H1 (cell line): ENCODE measurements around the gene IL7R. TPM values are rescaled to one million over a fixed set of nuclear protein-coding genes. Genes with fewer than 3 reads are reported as not detected.

Experiments used
- CTCF ChIA-PET: fragments of 300-600 bp; sonication (Branson Sonifier 250); formaldehyde crosslinking; loops from one replicate; lab custom pipeline; 2021; ENCODE audit not compliant: partially characterized antibody; lab: Charles Lee
- POLR2A ChIA-PET: fragments of 300-600 bp; sonication (Branson Sonifier 250); formaldehyde crosslinking; loops from one replicate; lab custom pipeline; 2021; ENCODE audit warnings: inconsistent platforms; ENCODE audit not compliant: partially characterized antibody; lab: Charles Lee
- DNase-seq, 2 experiments: peaks; one replicate each; pipeline versions ENCODE4 v3.0.0 to v3.0.0-alpha.2; 2010 to 2022; ENCODE audit warnings: low spot score in 2 of 2, low read depth in 1 of 2, mixed read lengths in 1 of 2
- FAIRE-seq: peaks from 2 replicates; lab custom pipeline; 2011; peaks lifted over from hg19 to GRCh38; lab: Jason Lieb, UNC
- H2AFZ ChIP-seq: 2 replicates; pipeline ENCODE4 v1.8.1; 2012; ENCODE audit warnings: low read length, inconsistent platforms
- H2AK5ac ChIP-seq: 2 replicates; pipeline ENCODE4 v1.6.1; 2013; ENCODE audit warnings: low read depth, low read length
- H2BK120ac ChIP-seq: replicated peaks from 2 replicates; pipeline ENCODE3; 2013; ENCODE audit warnings: low read depth, low read length, inconsistent platforms
- H2BK12ac ChIP-seq: 2 replicates; pipeline ENCODE4 v1.6.1; 2013; ENCODE audit warnings: low read depth, low read length
- H2BK15ac ChIP-seq: 2 replicates; pipeline ENCODE4 v1.6.1; 2013; ENCODE audit warnings: low read length
- H2BK20ac ChIP-seq: 2 replicates; pipeline ENCODE4 v1.6.1; 2013; ENCODE audit warnings: low read length
- H2BK5ac ChIP-seq: 2 replicates; pipeline ENCODE4 v1.6.1; 2013; ENCODE audit warnings: low read depth, low read length
- H3K14ac ChIP-seq: 2 replicates; pipeline ENCODE4 v1.6.1; 2013; ENCODE audit warnings: inconsistent platforms; ENCODE audit not compliant: insufficient read length
- H3K18ac ChIP-seq: 2 replicates; pipeline ENCODE4 v1.6.1; 2013; ENCODE audit warnings: low read length; ENCODE audit errors: extremely low read depth
- H3K23ac ChIP-seq: 2 replicates; pipeline ENCODE4 v1.6.1; 2013; ENCODE audit warnings: inconsistent platforms; ENCODE audit not compliant: insufficient read length
- H3K23me2 ChIP-seq: 2 replicates; pipeline ENCODE4 v1.6.1; 2013; ENCODE audit warnings: low read depth, low read length
- H3K27ac ChIP-seq: 2 replicates; pipeline ENCODE4 v1.6.1; 2011; ENCODE audit warnings: low read depth, low read length, inconsistent platforms
- H3K27me3 ChIP-seq, 4 experiments: replicated peaks in 1 of 4; 1 replicate in 1 of 4; 2 replicates in 3 of 4; pipeline versions ENCODE4 v1.6.1 to v1.8.1; 2011 to 2013; ENCODE audit warnings: low read length in 3 of 4, mild to moderate bottlenecking in 3 of 4, inconsistent platforms in 2 of 4, mixed read lengths in 2 of 4, moderate library complexity in 1 of 4; ENCODE audit not compliant: control insufficient read depth in 3 of 4, insufficient read depth in 3 of 4; ENCODE audit errors: extremely low read depth in 1 of 4
- H3K36me3 ChIP-seq, 4 experiments: 2 replicates each; pipeline versions ENCODE4 v1.6.1 to v1.8.1; 2011 to 2013; ENCODE audit warnings: mild to moderate bottlenecking in 4 of 4, low read length in 3 of 4, moderate library complexity in 2 of 4, control low read depth in 1 of 4, inconsistent platforms in 1 of 4; ENCODE audit not compliant: insufficient read depth in 4 of 4, control insufficient read depth in 2 of 4
- H3K4ac ChIP-seq: replicated peaks from 2 replicates; pipeline ENCODE3; 2013; ENCODE audit warnings: low read length, low read depth, mixed read lengths, inconsistent platforms; ENCODE audit not compliant: insufficient read length
- H3K4me1 ChIP-seq, 4 experiments: replicated peaks in 1 of 4; 1 replicate in 1 of 4; 2 replicates in 3 of 4; pipeline versions ENCODE4 v1.6.1 to v1.8.1; 2011 to 2013; ENCODE audit warnings: low read length in 3 of 4, inconsistent platforms in 2 of 4, mixed read lengths in 1 of 4; ENCODE audit not compliant: insufficient read depth in 4 of 4, control insufficient read depth in 3 of 4
- H3K4me2 ChIP-seq, 2 experiments: 2 replicates each; pipeline versions ENCODE4 v1.6.1 to v1.8.1; 2011 to 2013; ENCODE audit warnings: low read depth in 2 of 2, low read length in 2 of 2, control low read depth in 1 of 2, inconsistent platforms in 1 of 2, mild to moderate bottlenecking in 1 of 2; ENCODE audit not compliant: insufficient read depth in 1 of 2
- H3K4me3 ChIP-seq, 4 experiments: fragments of 200-600, 300-600 bp in 1 of 4; sonication (generic), shearing (Covaris generic), sonication (Bioruptor Twin) in 1 of 4; 2 replicates each; pipeline versions ENCODE4 v1.5.1 to v1.8.1; 2011 to 2016; ENCODE audit warnings: low read length in 4 of 4, low read depth in 3 of 4, control low read depth in 2 of 4, inconsistent platforms in 2 of 4, mild to moderate bottlenecking in 2 of 4, mixed read lengths in 1 of 4, moderate library complexity in 1 of 4; ENCODE audit not compliant: insufficient read depth in 2 of 4; ENCODE audit errors: extremely low read depth in 1 of 4
- H3K56ac ChIP-seq: replicated peaks from 2 replicates; pipeline ENCODE3; 2013; ENCODE audit warnings: low read depth, mild to moderate bottlenecking, mixed read lengths, low read length, inconsistent platforms; ENCODE audit not compliant: insufficient read length
- H3K79me1 ChIP-seq: 2 replicates; pipeline ENCODE4 v1.6.1; 2013; ENCODE audit warnings: low read depth, low read length, control low read depth
- H3K79me2 ChIP-seq, 2 experiments: 2 replicates each; pipeline versions ENCODE4 v1.6.1 to v1.8.1; 2012 to 2013; ENCODE audit warnings: low read length in 2 of 2, mild to moderate bottlenecking in 2 of 2, inconsistent platforms in 1 of 2; ENCODE audit not compliant: insufficient read depth in 2 of 2, control insufficient read depth in 1 of 2
- H3K9ac ChIP-seq, 4 experiments: replicated peaks in 1 of 4; 1 replicate in 1 of 4; 2 replicates in 3 of 4; pipeline versions ENCODE4 v1.6.1 to v1.8.1; 2011 to 2013; ENCODE audit warnings: low read depth in 3 of 4, low read length in 3 of 4, control low read depth in 2 of 4, mild to moderate bottlenecking in 2 of 4, moderate library complexity in 2 of 4, inconsistent platforms in 1 of 4; ENCODE audit errors: extremely low read depth in 1 of 4
- H3K9me3 ChIP-seq, 2 experiments: 2 replicates each; pipeline versions ENCODE4 v1.6.1 to v1.8.1; 2012 to 2013; ENCODE audit warnings: mild to moderate bottlenecking in 2 of 2, moderate library complexity in 2 of 2, control low read depth in 1 of 2, inconsistent platforms in 1 of 2, low read depth in 1 of 2, low read length in 1 of 2, mixed read lengths in 1 of 2; ENCODE audit not compliant: insufficient read depth in 2 of 2
- H4K20me1 ChIP-seq, 2 experiments: replicated peaks in 1 of 2; 2 replicates each; pipeline versions ENCODE3 to v1.8.1; 2011 to 2013; ENCODE audit warnings: inconsistent platforms in 2 of 2, low read length in 2 of 2, mild to moderate bottlenecking in 1 of 2; ENCODE audit not compliant: insufficient read depth in 2 of 2, control insufficient read depth in 1 of 2
- H4K5ac ChIP-seq: 2 replicates; pipeline ENCODE4 v1.6.1; 2013; ENCODE audit warnings: low read length, low read depth, mixed read lengths, inconsistent platforms; ENCODE audit not compliant: insufficient read length
- H4K8ac ChIP-seq: 2 replicates; pipeline ENCODE4 v1.8.0; 2013; ENCODE audit warnings: mild to moderate bottlenecking, moderate library complexity, low read length, inconsistent platforms; ENCODE audit not compliant: insufficient read depth; ENCODE audit errors: extremely low read depth
- H4K91ac ChIP-seq: replicated peaks from 2 replicates; pipeline ENCODE3; 2013; ENCODE audit warnings: low read length, mixed read lengths, inconsistent platforms; ENCODE audit not compliant: insufficient read length
- WGBS, 2 experiments: shearing (Covaris generic) in 1 of 2; methylation state at CpG; one replicate each; pipeline versions ENCODE4 v1.1.6 to v1.1.7; 2013 to 2015; ENCODE audit warnings: low lambda C conversion rate in 2 of 2, mixed read lengths in 2 of 2, inconsistent platforms in 1 of 2, low coverage in 1 of 2, missing lambda C conversion rate in 1 of 2; ENCODE audit not compliant: insufficient replicate concordance in 2 of 2, insufficient coverage in 1 of 2, insufficient read length in 1 of 2; ENCODE audit errors: extremely low coverage in 1 of 2, missing lambda C conversion rate in 1 of 2; 5-methylcytosine and 5-hydroxymethylcytosine counted together
- polyA plus RNA-seq, 7 experiments: library from polyadenylated mRNA; depleted of rRNA in 3 of 7; stranded (reverse) in 5 of 7; unstranded in 2 of 7; fragments of >200 nt in 5 of 7; fragments of 200-250 nt in 2 of 7; gene quantifications; 1 replicate in 5 of 7; 2 replicates in 1 of 7; 4 replicates in 1 of 7; pipeline versions ENCODE4 v1.2.1 to v1.2.3, GENCODE V29; 2011 to 2013; ENCODE audit warnings: missing spikeins in 2 of 7, mixed read lengths in 2 of 7
- total RNA-seq: library from RNA; stranded (reverse); fragmentation: NEBNext Ultra II Directional; extraction: Animal tissue kit (Norgen Biotek cat#: 25700); gene quantifications from 2 replicates; pipeline ENCODE4 v1.2.1, GENCODE V29; 2021

IL7R gene
- total and polyA plus RNA-seq, 2 of the 8 experiments (the other 6 are each of a cell fraction or from before 2014, with no cell fraction given), result not detected

GRCh38 chr5:35908228-35908627, 51.5 kb downstream of the IL7R start:
- Histone ChIP-seq H2AFZ (no peak overlapping the region), H3K9ac (no peak overlapping the region), H3K36me3 (no peaks in the 10 kb centered on the region), H4K5ac (no peak overlapping the region), H3K4ac (no peak overlapping the region), H4K91ac (no peak overlapping the region), H3K27ac (no peak overlapping the region), H3K4me1 (peaks cover 0 to 3% (median 0%) of the 10 kb centered on the region in 4 experiments; a peak in 1 of 7 replicates), H2BK15ac (no peak overlapping the region), H3K14ac (no peak overlapping the region), H2BK20ac (no peak overlapping the region), H3K23me2 (no peaks in the 10 kb centered on the region), H3K9me3 (peaks cover 5 to 8% of the 10 kb centered on the region in 2 experiments; a peak in 2 of 4 replicates), H3K79me1 (no peaks in the 10 kb centered on the region), H3K4me3 (no peak overlapping the region), H4K8ac (no peak overlapping the region), H2BK12ac (no peak overlapping the region), H3K79me2 (no peaks in the 10 kb centered on the region), H2AK5ac (no peak overlapping the region), H3K27me3 (peaks cover 0 to 1% (median 0%) of the 10 kb centered on the region in 4 experiments; a peak in 1 of 7 replicates), H3K18ac (no peak overlapping the region), H3K23ac (no peak overlapping the region), H4K20me1 (no peaks in the 10 kb centered on the region), H3K4me2 (no peak overlapping the region), H2BK5ac (no peak overlapping the region), H3K56ac (no peak overlapping the region), H2BK120ac (no peak overlapping the region)
- DNase-seq (no peak), FAIRE-seq (no peak)
- POLR2A ChIA-PET, result no interaction called here
- 93% methylated on average over 1 of the region's 1 CpG; no CpG with 5 or more reads in 1 of the 2 experiments for WGBS, 2 experiments
- CTCF ChIA-PET, result interaction anchor here (1.2 to 3.1 kb wide), 5 partner anchors 9 to 131 kb away, joined by 4 to 11 read pairs (median 5); no protein-coding TSS in a partner anchor
